Retinal pigment epithelial cell (primary cell): ENCODE measurements around the gene BOD1L1.

Experiments used
- DNase-seq: peaks from one replicate; pipeline ENCODE4 v3.0.0-alpha.2; 2010; ENCODE audit warnings: low read depth
- H3K4me3 ChIP-seq: 2 replicates; pipeline ENCODE4 v1.5.1; 2011; ENCODE audit warnings: mild to moderate bottlenecking, low read length, control low read depth, moderate library complexity
- CTCF ChIP-seq: conservative IDR thresholded peaks from 2 replicates; pipeline ENCODE4 v1.5.1; 2011; ENCODE audit warnings: low read depth, low read length, control low read depth, inconsistent platforms

The BOD1L1 gene

GRCh38 chr4:13536607-13537006, 90.9 kb downstream of the BOD1L1 start:
- no peak for TF ChIP-seq CTCF
- DNase-seq: no peak
- H3K4me3 ChIP-seq: no peak overlapping the region

- no peak for TF ChIP-seq CTCF
- no peak for DNase-seq
- H3K4me3 ChIP-seq: no peak overlapping the region
Measured at GRCh38 chr4:13535708-13536361, 91.7 kb downstream of the BOD1L1 start.

GRCh38 chr4:13535118-13535517, 92.4 kb downstream of the BOD1L1 start:
- TF ChIP-seq CTCF: no peak
- no peak overlapping the region for H3K4me3 ChIP-seq
- no peak for DNase-seq

GRCh38 chr4:13534344-13535063, 93.0 kb downstream of the BOD1L1 start:
- H3K4me3 ChIP-seq: no peak overlapping the region
- no peak for TF ChIP-seq CTCF
- DNase-seq: no peak

GRCh38 chr4:13533670-13534343, 93.7 kb downstream of the BOD1L1 start:
- TF ChIP-seq CTCF: no peak
- no peak for DNase-seq
- no peak overlapping the region for H3K4me3 ChIP-seq

GRCh38 chr4:13531625-13531998, 95.9 kb downstream of the BOD1L1 start:
- H3K4me3 ChIP-seq: no peak overlapping the region
- TF ChIP-seq CTCF: no peak
- no peak for DNase-seq
